VCaP (cell line): ENCODE measurements around the gene CBL.

Experiments used
- H3K27ac ChIP-seq: fragments of 450-650 bp; 2 replicates; pipeline ENCODE4 v1.5.1; 2017
- TF ChIP-seq, protein P1 (sequence below): fragments of 450-650 bp; conservative IDR thresholded peaks from 2 replicates; pipeline ENCODE4 v1.5.1; 2017; ENCODE audit warnings: mild to moderate bottlenecking, moderate library complexity

CBL gene

GRCh38 chr11:119284344-119285157 lies 78.4 kb downstream of the CBL start:
- H3K27ac ChIP-seq = no peak overlapping the region
- TF ChIP-seq, protein P1, sequence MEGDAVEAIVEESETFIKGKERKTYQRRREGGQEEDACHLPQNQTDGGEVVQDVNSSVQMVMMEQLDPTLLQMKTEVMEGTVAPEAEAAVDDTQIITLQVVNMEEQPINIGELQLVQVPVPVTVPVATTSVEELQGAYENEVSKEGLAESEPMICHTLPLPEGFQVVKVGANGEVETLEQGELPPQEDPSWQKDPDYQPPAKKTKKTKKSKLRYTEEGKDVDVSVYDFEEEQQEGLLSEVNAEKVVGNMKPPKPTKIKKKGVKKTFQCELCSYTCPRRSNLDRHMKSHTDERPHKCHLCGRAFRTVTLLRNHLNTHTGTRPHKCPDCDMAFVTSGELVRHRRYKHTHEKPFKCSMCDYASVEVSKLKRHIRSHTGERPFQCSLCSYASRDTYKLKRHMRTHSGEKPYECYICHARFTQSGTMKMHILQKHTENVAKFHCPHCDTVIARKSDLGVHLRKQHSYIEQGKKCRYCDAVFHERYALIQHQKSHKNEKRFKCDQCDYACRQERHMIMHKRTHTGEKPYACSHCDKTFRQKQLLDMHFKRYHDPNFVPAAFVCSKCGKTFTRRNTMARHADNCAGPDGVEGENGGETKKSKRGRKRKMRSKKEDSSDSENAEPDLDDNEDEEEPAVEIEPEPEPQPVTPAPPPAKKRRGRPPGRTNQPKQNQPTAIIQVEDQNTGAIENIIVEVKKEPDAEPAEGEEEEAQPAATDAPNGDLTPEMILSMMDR = peak; percentile 80

- TF ChIP-seq, protein P1 = no peak
- H3K27ac ChIP-seq = no peak overlapping the region
These were observed 79.3 kb downstream of the CBL start for GRCh38 chr11:119285431-119285830.

GRCh38 chr11:119288219-119288618 lies 82.1 kb downstream of the CBL start:
- TF ChIP-seq, protein P1 = no peak
- H3K27ac ChIP-seq = peak overlapping the region; percentile 36

DNA sequence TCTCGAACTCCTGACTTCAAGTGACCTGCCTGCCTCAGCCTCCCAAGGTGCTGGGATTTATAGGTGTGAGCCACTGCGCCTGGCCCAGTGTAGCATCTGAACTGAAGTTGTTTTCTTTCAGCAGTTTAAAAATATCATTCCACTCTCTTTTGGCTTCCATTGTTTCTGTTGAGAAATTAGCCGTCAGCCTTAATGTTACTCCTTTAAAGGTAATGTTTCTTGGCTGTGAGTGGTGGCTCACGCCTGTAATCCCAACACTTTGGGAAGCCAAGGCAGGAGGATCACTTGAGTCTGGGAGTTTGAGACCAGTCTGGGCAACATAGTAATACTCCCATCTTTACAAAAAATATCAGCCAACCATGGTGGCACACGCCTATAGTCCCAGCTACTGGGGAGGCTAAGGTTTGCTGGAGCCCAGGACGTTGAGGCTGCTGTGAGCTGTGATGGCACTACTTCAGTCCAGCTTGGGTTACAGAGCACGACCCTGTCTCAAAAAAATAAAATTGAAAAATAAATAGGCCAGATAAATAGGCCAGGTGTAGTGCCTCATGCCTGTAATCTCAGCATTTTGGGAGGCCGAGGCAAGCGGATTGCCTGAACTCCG lies 84.9 kb downstream of the CBL start:
- TF ChIP-seq, protein P1 = no peak
- no peak overlapping the region for H3K27ac ChIP-seq

GRCh38 chr11:119293461-119293860 lies 87.3 kb downstream of the CBL start:
- H3K27ac ChIP-seq = no peak overlapping the region
- TF ChIP-seq, protein P1 = no peak

DNA sequence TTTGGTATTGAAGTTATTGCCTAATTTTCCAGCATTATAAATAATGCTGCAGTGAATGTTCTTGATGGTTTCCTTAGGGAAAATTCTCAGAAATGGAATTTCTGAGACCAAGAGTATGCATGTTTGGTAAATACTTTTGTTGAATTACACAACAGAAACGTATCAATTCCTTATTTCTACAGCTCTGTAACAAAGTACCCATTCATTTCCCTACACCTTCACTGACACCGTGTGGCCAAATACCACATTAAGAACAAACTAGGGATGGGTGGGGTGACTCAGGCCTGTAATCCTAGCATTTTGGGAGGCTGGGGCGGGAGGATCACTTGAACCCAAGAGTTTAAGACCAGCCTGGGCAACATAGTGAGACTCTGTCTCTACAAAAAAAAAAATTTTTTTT lies 89.0 kb downstream of the CBL start:
- TF ChIP-seq, protein P1 = 0 out of 2 replicates have a peak, but pooled peaks have one; percentile 9
- no peak overlapping the region for H3K27ac ChIP-seq

- TF ChIP-seq, protein P1 = no peak
These were observed 91.8 kb downstream of the CBL start for GRCh38 chr11:119297938-119298337.

More at GRCh38 chr11:119297938-119298337, 91.8 kb downstream of the CBL start:
- no peak overlapping the region for H3K27ac ChIP-seq
